ENCODE data around the gene HMX3.

Gene HMX3

GRCh38 chr10:123135415-123136141 is at the start of gene HMX3:
Gene HMX3 (plus strand): TSS chr10:123135970. CDS start chr10:123136051, 81 bp downstream.
- DNase-seq (ENCODE audit: low read depth): no peak

GRCh38 chr10:123086281-123086680 is 49.5 kb upstream of the HMX3 start:
- no peak for DNase-seq (ENCODE audit: low read depth)

GRCh38 chr10:123087348-123087747 is 48.4 kb upstream of the HMX3 start:
- DNase-seq (ENCODE audit: low read depth): no peak

- no peak for DNase-seq (ENCODE audit: low read depth)
Measured at GRCh38 chr10:123087786-123088185, 48.0 kb upstream of the HMX3 start.

- no peak for DNase-seq (ENCODE audit: low read depth)
Measured at GRCh38 chr10:123092635-123093414, 42.9 kb upstream of the HMX3 start.

- no peak for DNase-seq (ENCODE audit: low read depth)
Measured at GRCh38 chr10:123093489-123093888, 42.3 kb upstream of the HMX3 start.

- no peak for DNase-seq (ENCODE audit: low read depth)
Measured at GRCh38 chr10:123096452-123096851, 39.3 kb upstream of the HMX3 start.

GRCh38 chr10:123097039-123097438 is 38.7 kb upstream of the HMX3 start:
- no peak for DNase-seq (ENCODE audit: low read depth)

GRCh38 chr10:123100030-123100762 is 35.6 kb upstream of the HMX3 start:
- DNase-seq (ENCODE audit: low read depth): no peak

- DNase-seq (ENCODE audit: low read depth): no peak
Measured at GRCh38 chr10:123101872-123102271, 33.9 kb upstream of the HMX3 start.

GRCh38 chr10:123102673-123103072 is 33.1 kb upstream of the HMX3 start:
- DNase-seq (ENCODE audit: low read depth): no peak

- no peak for DNase-seq (ENCODE audit: low read depth)
Measured at GRCh38 chr10:123103944-123104343, 31.8 kb upstream of the HMX3 start.

- no peak for DNase-seq (ENCODE audit: low read depth)
Measured at GRCh38 chr10:123109466-123109865, 26.3 kb upstream of the HMX3 start.

GRCh38 chr10:123117644-123118417 is 17.9 kb upstream of the HMX3 start:
- no peak for DNase-seq (ENCODE audit: low read depth)

GRCh38 chr10:123119081-123119480 is 16.7 kb upstream of the HMX3 start:
- no peak for DNase-seq (ENCODE audit: low read depth)

GRCh38 chr10:123126246-123126645 is 9.5 kb upstream of the HMX3 start:
- DNase-seq (ENCODE audit: low read depth): no peak

- DNase-seq (ENCODE audit: low read depth): no peak
Measured at GRCh38 chr10:123129618-123130271, 6.0 kb upstream of the HMX3 start.

- DNase-seq (ENCODE audit: low read depth): peak; percentile 82
Measured at GRCh38 chr10:123132576-123133477, 2.9 kb upstream of the HMX3 start.

- no peak for DNase-seq (ENCODE audit: low read depth)
Measured at GRCh38 chr10:123133541-123134342, 2.0 kb upstream of the HMX3 start.
